Measurements from ENCODE around the gene COX8C. TPM values are rescaled to one million over a fixed set of nuclear protein-coding genes. Genes with fewer than 3 reads are reported as not detected.

The COX8C gene
- total and polyA plus RNA-seq, 3 experiments from 2014 or later = not detected

- ChIA-PET CTCF (no interaction called here), POLR2A (no interaction called here)
- no peak overlapping the region for H3K27ac Mint-ChIP-seq
- no peak for DNase-seq
- no peaks in the 10 kb centered on the region for H3K9me3 Mint-ChIP-seq
- H3K27me3 Mint-ChIP-seq = no peaks in the 10 kb centered on the region
- Histone ChIP-seq H3K4me1 (ENCODE audit: insufficient read depth, low read length) (peaks cover 11% of the 10 kb centered on the region), H3K27ac (ENCODE audit: low read depth, low read length) (no peak overlapping the region), H3K9me3 (ENCODE audit: low read length) (no peaks in the 10 kb centered on the region), H3K27me3 (ENCODE audit: insufficient read depth, low read length, poor library complexity, severe bottlenecking) (no peaks in the 10 kb centered on the region), H3K4me3 (ENCODE audit: low read length) (no peak overlapping the region), H3K36me3 (ENCODE audit: insufficient read depth, low read length) (no peaks in the 10 kb centered on the region)
- peaks cover 34 to 62% (median 48%) of the 10 kb centered on the region in 3 donors for H3K4me1 Mint-ChIP-seq
- H3K36me3 Mint-ChIP-seq = peaks cover 5 to 7% (median 6%) of the 10 kb centered on the region in 3 donors
- H3K4me3 Mint-ChIP-seq = no peak overlapping the region
Measured at GRCh38 chr14:93317875-93318807, 28.8 kb upstream of the COX8C start.

- no peaks in the 10 kb centered on the region for H3K27me3 Mint-ChIP-seq
- ChIA-PET CTCF (no interaction called here), POLR2A (no interaction called here)
- peaks cover 5 to 13% (median 11%) of the 10 kb centered on the region in 3 donors for H3K36me3 Mint-ChIP-seq
- H3K4me3 ChIP-seq (ENCODE audit: low read length) = no peak overlapping the region
- H3K4me1 Mint-ChIP-seq = peaks cover 38 to 67% (median 55%) of the 10 kb centered on the region in 3 donors
- H3K9me3 Mint-ChIP-seq = no peaks in the 10 kb centered on the region
- no peaks in the 10 kb centered on the region for H3K27me3 ChIP-seq (ENCODE audit: insufficient read depth, low read length, poor library complexity, severe bottlenecking)
- H3K27ac ChIP-seq (ENCODE audit: low read depth, low read length) = no peak overlapping the region
- no peak overlapping the region for H3K4me3 Mint-ChIP-seq
- no peak overlapping the region for H3K27ac Mint-ChIP-seq
- no peaks in the 10 kb centered on the region for H3K9me3 ChIP-seq (ENCODE audit: low read length)
- H3K4me1 ChIP-seq (ENCODE audit: insufficient read depth, low read length) = peaks cover 11% of the 10 kb centered on the region
- no peaks in the 10 kb centered on the region for H3K36me3 ChIP-seq (ENCODE audit: insufficient read depth, low read length)
- no peak for DNase-seq
Measured at GRCh38 chr14:93318927-93319326, 28.1 kb upstream of the COX8C start.

GRCh38 chr14:93319494-93319893 is 27.5 kb upstream of the COX8C start:
- Histone ChIP-seq H3K4me1 (ENCODE audit: insufficient read depth, low read length) (peaks cover 11% of the 10 kb centered on the region), H3K27me3 (ENCODE audit: insufficient read depth, low read length, poor library complexity, severe bottlenecking) (no peaks in the 10 kb centered on the region), H3K9me3 (ENCODE audit: low read length) (no peaks in the 10 kb centered on the region), H3K4me3 (ENCODE audit: low read length) (no peak overlapping the region), H3K36me3 (ENCODE audit: insufficient read depth, low read length) (no peaks in the 10 kb centered on the region), H3K27ac (ENCODE audit: low read depth, low read length) (no peak overlapping the region)
- no peak for DNase-seq
- Mint-ChIP-seq H3K27ac (peak overlapping the region in 3 of 8 donors; percentile 5 to 18 (median 17)), H3K36me3 (peaks cover 5 to 16% (median 13%) of the 10 kb centered on the region in 3 donors), H3K9me3 (no peaks in the 10 kb centered on the region), H3K4me3 (peak overlapping the region in 1 of 7 donors; percentile 0), H3K27me3 (no peaks in the 10 kb centered on the region), H3K4me1 (peaks cover 39 to 71% (median 60%) of the 10 kb centered on the region in 3 donors)
- ChIA-PET CTCF (no interaction called here), POLR2A (no interaction called here)

GRCh38 chr14:93319958-93320357 is 27.0 kb upstream of the COX8C start:
- Mint-ChIP-seq H3K9me3 (no peaks in the 10 kb centered on the region), H3K36me3 (peaks cover 5 to 21% (median 16%) of the 10 kb centered on the region in 3 donors), H3K27me3 (no peaks in the 10 kb centered on the region), H3K27ac (peak overlapping the region in 5 of 8 donors; percentile 5 to 18 (median 8)), H3K4me1 (peaks cover 43 to 76% (median 64%) of the 10 kb centered on the region in 3 donors), H3K4me3 (peak overlapping the region in 1 of 7 donors; percentile 0)
- Histone ChIP-seq H3K27ac (ENCODE audit: low read depth, low read length) (no peak overlapping the region), H3K36me3 (ENCODE audit: insufficient read depth, low read length) (no peaks in the 10 kb centered on the region), H3K9me3 (ENCODE audit: low read length) (no peaks in the 10 kb centered on the region), H3K4me1 (ENCODE audit: insufficient read depth, low read length) (peaks cover 11% of the 10 kb centered on the region), H3K4me3 (ENCODE audit: low read length) (no peak overlapping the region), H3K27me3 (ENCODE audit: insufficient read depth, low read length, poor library complexity, severe bottlenecking) (no peaks in the 10 kb centered on the region)
- ChIA-PET CTCF (no interaction called here), POLR2A (no interaction called here)
- DNase-seq = no peak

DNA sequence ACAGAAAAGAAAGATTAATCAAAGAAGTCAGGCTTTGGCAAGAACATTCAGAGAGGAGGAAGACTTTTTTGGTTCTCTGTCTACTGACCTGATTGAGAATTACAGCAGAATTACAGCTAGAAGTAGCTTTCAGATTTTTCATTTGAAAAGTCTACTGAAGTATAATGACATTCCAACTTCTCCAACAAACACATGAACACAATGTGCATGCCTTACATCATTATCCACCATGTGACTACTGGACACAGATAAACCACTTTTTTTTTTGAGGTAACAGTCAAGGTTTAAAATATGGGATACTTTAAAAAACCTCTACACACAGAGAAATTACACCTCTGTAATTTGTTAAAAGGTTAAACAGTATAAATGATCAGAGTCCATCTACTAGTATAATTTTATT is 26.5 kb upstream of the COX8C start:
- no peak for DNase-seq
- Mint-ChIP-seq H3K27me3 (no peaks in the 10 kb centered on the region), H3K36me3 (peaks cover under 1 to 23% (median 16%) of the 10 kb centered on the region in 3 donors), H3K9me3 (no peaks in the 10 kb centered on the region), H3K4me1 (peaks cover 45 to 77% (median 70%) of the 10 kb centered on the region in 3 donors), H3K27ac (peak overlapping the region in 2 of 8 donors; percentile 14 to 15), H3K4me3 (no peak overlapping the region)
- Histone ChIP-seq H3K27me3 (ENCODE audit: insufficient read depth, low read length, poor library complexity, severe bottlenecking) (no peaks in the 10 kb centered on the region), H3K27ac (ENCODE audit: low read depth, low read length) (peak overlapping the region; percentile 12), H3K36me3 (ENCODE audit: insufficient read depth, low read length) (no peaks in the 10 kb centered on the region), H3K4me3 (ENCODE audit: low read length) (no peak overlapping the region), H3K9me3 (ENCODE audit: low read length) (no peaks in the 10 kb centered on the region), H3K4me1 (ENCODE audit: insufficient read depth, low read length) (peaks cover 11% of the 10 kb centered on the region)
- ChIA-PET CTCF (no interaction called here), POLR2A (no interaction called here)

- Mint-ChIP-seq H3K36me3 (peaks cover 0 to 19% (median 11%) of the 10 kb centered on the region in 3 donors), H3K9me3 (no peaks in the 10 kb centered on the region), H3K27ac (no peak overlapping the region), H3K27me3 (no peaks in the 10 kb centered on the region), H3K4me1 (peaks cover 49 to 85% (median 70%) of the 10 kb centered on the region in 3 donors), H3K4me3 (no peak overlapping the region)
- ChIA-PET CTCF (no interaction called here), POLR2A (no interaction called here)
- H3K36me3 ChIP-seq (ENCODE audit: insufficient read depth, low read length) = no peaks in the 10 kb centered on the region
- no peak overlapping the region for H3K27ac ChIP-seq (ENCODE audit: low read depth, low read length)
- H3K4me3 ChIP-seq (ENCODE audit: low read length) = no peak overlapping the region
- H3K9me3 ChIP-seq (ENCODE audit: low read length) = no peaks in the 10 kb centered on the region
- no peak for DNase-seq
- H3K27me3 ChIP-seq (ENCODE audit: insufficient read depth, low read length, poor library complexity, severe bottlenecking) = no peaks in the 10 kb centered on the region
- peaks cover 11% of the 10 kb centered on the region for H3K4me1 ChIP-seq (ENCODE audit: insufficient read depth, low read length)
Measured at GRCh38 chr14:93322929-93323599, 23.9 kb upstream of the COX8C start.

DNA sequence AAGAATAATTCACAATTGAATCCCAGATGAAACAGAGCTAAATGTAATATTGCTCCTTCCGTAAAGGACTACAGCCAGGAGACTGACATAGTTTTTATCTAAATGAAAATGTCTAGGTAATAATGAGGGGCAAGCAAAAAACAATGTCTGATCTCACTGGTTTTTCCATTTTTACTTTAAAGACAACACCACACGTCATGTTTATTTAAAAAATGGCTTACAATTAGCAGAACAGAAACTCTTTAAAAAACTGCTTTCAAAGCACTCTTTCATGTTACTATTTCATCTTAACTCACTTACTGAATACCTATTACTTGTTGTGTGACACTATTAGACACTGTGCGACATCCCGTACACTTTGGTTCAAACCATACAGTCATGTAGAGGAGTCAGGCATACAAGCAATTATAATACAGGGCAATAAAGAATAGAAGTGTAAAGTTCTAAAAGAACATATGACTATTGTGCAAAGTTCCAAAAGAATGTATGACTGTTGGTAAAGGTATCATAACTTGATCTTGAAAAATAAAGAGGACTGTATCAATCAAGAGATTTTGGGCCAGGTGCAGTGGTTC is 23.3 kb upstream of the COX8C start:
- no peak for DNase-seq
- no peak overlapping the region for H3K27ac Mint-ChIP-seq
- H3K36me3 ChIP-seq (ENCODE audit: insufficient read depth, low read length) = no peaks in the 10 kb centered on the region
- no peaks in the 10 kb centered on the region for H3K27me3 Mint-ChIP-seq
- H3K27me3 ChIP-seq (ENCODE audit: insufficient read depth, low read length, poor library complexity, severe bottlenecking) = no peaks in the 10 kb centered on the region
- CTCF ChIA-PET = no interaction called here
- H3K9me3 Mint-ChIP-seq = no peaks in the 10 kb centered on the region
- H3K4me1 ChIP-seq (ENCODE audit: insufficient read depth, low read length) = peaks cover 12% of the 10 kb centered on the region
- no peak overlapping the region for H3K4me3 ChIP-seq (ENCODE audit: low read length)
- H3K9me3 ChIP-seq (ENCODE audit: low read length) = no peaks in the 10 kb centered on the region
- H3K4me1 Mint-ChIP-seq = peaks cover 51 to 85% (median 67%) of the 10 kb centered on the region in 3 donors
- peaks cover 0 to 19% (median 11%) of the 10 kb centered on the region in 3 donors for H3K36me3 Mint-ChIP-seq
- POLR2A ChIA-PET = interaction anchor here (0.6 kb wide), 1 partner anchor 108 kb away, joined by 4 read pairs; no protein-coding TSS in a partner anchor
- H3K27ac ChIP-seq (ENCODE audit: low read depth, low read length) = no peak overlapping the region
- H3K4me3 Mint-ChIP-seq = no peak overlapping the region

- Mint-ChIP-seq H3K9me3 (no peaks in the 10 kb centered on the region), H3K36me3 (peaks cover 0 to 19% (median 11%) of the 10 kb centered on the region in 3 donors), H3K4me3 (no peak overlapping the region), H3K27me3 (peaks cover 0 to under 1% of the 10 kb centered on the region in 2 donors), H3K27ac (no peak overlapping the region), H3K4me1 (peaks cover 52 to 86% (median 66%) of the 10 kb centered on the region in 3 donors)
- Histone ChIP-seq H3K36me3 (ENCODE audit: insufficient read depth, low read length) (no peaks in the 10 kb centered on the region), H3K4me3 (ENCODE audit: low read length) (no peak overlapping the region), H3K27ac (ENCODE audit: low read depth, low read length) (no peak overlapping the region), H3K27me3 (ENCODE audit: insufficient read depth, low read length, poor library complexity, severe bottlenecking) (no peaks in the 10 kb centered on the region), H3K4me1 (ENCODE audit: insufficient read depth, low read length) (peaks cover 14% of the 10 kb centered on the region), H3K9me3 (ENCODE audit: low read length) (no peaks in the 10 kb centered on the region)
- no peak for DNase-seq
- ChIA-PET CTCF (no interaction called here), POLR2A (no interaction called here)
Measured at GRCh38 chr14:93326196-93326595, 20.8 kb upstream of the COX8C start.
